ENCODE data around the gene ATG9B. TPM values are rescaled to one million over a fixed set of nuclear protein-coding genes. Genes with fewer than 3 reads are reported as not detected.

The ATG9B gene
- total RNA-seq, 2 donors from 2014 or later = not detected

DNA sequence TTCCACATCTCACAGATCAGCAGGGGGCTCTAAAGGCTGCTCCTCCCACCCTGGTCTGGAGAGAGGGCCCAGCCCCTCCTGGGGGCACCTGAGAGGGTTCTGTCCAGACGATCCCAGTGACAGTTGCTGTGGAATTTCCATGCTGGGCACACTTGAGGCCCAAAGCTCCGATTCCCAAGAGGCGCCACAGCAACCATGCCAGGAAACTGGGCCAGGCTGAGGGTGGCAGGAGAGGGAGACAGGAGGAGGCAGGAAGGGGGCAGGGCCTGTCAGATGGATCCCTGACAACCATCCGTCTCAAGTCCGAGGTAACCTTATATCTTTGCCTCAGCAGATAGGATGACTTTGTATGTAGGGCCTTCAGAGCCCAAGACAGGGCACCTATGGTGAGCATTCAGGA, 37.7 kb downstream of the ATG9B start:
- H3K27me3 ChIP-seq = no peaks in the 10 kb centered on the region
- H3K9me3 ChIP-seq = no peaks in the 10 kb centered on the region
- no peak for DNase-seq (ENCODE audit: low spot score)
- TF ChIP-seq, protein P1, sequence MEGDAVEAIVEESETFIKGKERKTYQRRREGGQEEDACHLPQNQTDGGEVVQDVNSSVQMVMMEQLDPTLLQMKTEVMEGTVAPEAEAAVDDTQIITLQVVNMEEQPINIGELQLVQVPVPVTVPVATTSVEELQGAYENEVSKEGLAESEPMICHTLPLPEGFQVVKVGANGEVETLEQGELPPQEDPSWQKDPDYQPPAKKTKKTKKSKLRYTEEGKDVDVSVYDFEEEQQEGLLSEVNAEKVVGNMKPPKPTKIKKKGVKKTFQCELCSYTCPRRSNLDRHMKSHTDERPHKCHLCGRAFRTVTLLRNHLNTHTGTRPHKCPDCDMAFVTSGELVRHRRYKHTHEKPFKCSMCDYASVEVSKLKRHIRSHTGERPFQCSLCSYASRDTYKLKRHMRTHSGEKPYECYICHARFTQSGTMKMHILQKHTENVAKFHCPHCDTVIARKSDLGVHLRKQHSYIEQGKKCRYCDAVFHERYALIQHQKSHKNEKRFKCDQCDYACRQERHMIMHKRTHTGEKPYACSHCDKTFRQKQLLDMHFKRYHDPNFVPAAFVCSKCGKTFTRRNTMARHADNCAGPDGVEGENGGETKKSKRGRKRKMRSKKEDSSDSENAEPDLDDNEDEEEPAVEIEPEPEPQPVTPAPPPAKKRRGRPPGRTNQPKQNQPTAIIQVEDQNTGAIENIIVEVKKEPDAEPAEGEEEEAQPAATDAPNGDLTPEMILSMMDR (IDR thresholded peaks at IDR 0.05) = no peak
- peaks cover 0 to 31% of the 10 kb centered on the region in 2 donors for H3K4me1 ChIP-seq
- H3K36me3 ChIP-seq = no peaks in the 10 kb centered on the region
- H3K27ac ChIP-seq = peak overlapping the region; percentile 43 to 54
- no peak overlapping the region for H3K4me3 ChIP-seq

DNA sequence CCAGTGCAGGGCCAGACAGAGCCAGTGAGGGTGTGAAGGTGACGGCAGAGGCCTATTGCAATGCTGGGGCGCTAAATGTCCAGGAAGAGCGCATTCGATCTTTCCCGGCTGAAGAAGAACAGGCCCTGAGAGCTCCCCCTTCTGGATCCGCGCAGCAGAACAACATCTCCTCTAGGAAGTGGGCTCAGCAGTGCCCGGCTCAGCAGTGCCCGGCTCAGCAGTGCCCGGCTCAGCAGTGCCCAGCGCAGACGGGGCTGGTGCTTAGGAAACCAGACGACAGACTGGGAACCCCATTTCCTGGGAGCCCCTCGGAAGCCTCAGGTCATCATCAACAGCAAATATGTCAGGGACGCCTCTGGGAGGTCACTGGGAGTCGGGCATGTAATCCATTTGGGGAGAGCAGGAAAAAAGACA, 38.2 kb downstream of the ATG9B start:
- DNase-seq (ENCODE audit: low spot score) = no peak
- TF ChIP-seq, protein P1 (IDR thresholded peaks at IDR 0.05) = peak; percentile 50 to 79
- peak overlapping the region; percentile 43 to 54 for H3K27ac ChIP-seq
- H3K9me3 ChIP-seq = no peaks in the 10 kb centered on the region
- H3K27me3 ChIP-seq = no peaks in the 10 kb centered on the region
- peaks cover 0 to 31% of the 10 kb centered on the region in 2 donors for H3K4me1 ChIP-seq
- H3K4me3 ChIP-seq = no peak overlapping the region
- H3K36me3 ChIP-seq = no peaks in the 10 kb centered on the region

DNA sequence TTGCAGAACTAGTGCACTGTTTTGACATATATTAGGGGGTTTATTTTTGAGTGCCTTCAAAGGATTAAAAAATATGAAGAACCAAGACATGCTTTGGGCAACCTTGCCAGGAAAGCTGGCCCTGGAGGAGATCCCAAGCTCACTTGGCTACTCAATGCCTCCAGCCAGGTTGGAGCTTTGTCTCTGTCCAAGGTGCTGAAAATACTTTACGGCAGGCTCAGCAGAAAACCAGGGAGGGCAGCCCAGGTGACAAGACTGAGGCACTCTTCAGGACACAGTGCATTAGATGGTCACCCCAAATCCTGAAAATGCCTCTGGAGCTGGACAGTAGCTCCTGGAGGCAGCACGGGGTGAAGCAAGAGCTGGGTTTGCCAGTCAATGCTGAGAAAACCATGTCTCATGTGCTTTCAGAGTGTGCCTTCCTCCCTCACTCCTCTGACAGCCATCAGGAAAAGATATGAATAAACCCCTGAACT, 40.4 kb downstream of the ATG9B start:
- Histone ChIP-seq H3K27me3 (no peaks in the 10 kb centered on the region), H3K4me1 (peaks cover 0 to 33% of the 10 kb centered on the region in 2 donors), H3K27ac (no peak overlapping the region), H3K4me3 (no peak overlapping the region), H3K9me3 (no peaks in the 10 kb centered on the region), H3K36me3 (no peaks in the 10 kb centered on the region)
- DNase-seq (ENCODE audit: low spot score) = no peak
- TF ChIP-seq, protein P1 (IDR thresholded peaks at IDR 0.05) = no peak

- no peaks in the 10 kb centered on the region for H3K36me3 ChIP-seq
- H3K27me3 ChIP-seq = no peaks in the 10 kb centered on the region
- no peak overlapping the region for H3K4me3 ChIP-seq
- TF ChIP-seq, protein P1 (IDR thresholded peaks at IDR 0.05) = no peak
- no peak overlapping the region for H3K27ac ChIP-seq
- no peaks in the 10 kb centered on the region for H3K9me3 ChIP-seq
- H3K4me1 ChIP-seq = peaks cover 0 to 36% of the 10 kb centered on the region in 2 donors
- DNase-seq (ENCODE audit: low spot score) = no peak
Observed at GRCh38 chr7:150982351-150982750, 41.9 kb downstream of the ATG9B start.

- DNase-seq (ENCODE audit: low spot score) = no peak
- Histone ChIP-seq H3K27me3 (peaks cover 0 to 4% of the 10 kb centered on the region in 2 donors), H3K9me3 (no peaks in the 10 kb centered on the region), H3K4me1 (peaks cover 0 to 39% of the 10 kb centered on the region in 2 donors), H3K27ac (no peak overlapping the region), H3K36me3 (no peaks in the 10 kb centered on the region), H3K4me3 (no peak overlapping the region)
- TF ChIP-seq, protein P1 (IDR thresholded peaks at IDR 0.05) = no peak
Observed at GRCh38 chr7:150981644-150982043, 42.6 kb downstream of the ATG9B start.

DNA sequence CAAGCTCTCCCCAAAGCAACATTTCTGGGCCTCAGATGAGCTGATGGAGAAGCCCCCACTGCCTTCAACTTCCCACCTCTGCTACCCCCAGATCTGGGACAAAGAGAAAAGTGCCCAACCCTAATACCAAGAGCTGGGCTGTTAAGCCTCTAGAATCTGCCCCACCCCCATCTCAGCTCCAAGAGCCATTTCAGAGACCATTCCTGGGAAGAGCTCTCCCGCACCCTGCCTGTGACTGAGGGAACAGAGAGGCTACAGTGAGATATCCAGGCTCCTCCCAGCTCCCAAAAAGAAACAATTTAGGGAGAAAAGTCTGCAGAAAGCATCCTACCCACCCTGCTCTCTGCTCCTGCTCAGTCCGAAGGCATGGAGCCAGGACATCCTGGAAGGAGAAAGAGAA, 43.6 kb downstream of the ATG9B start:
- TF ChIP-seq, protein P1 (IDR thresholded peaks at IDR 0.05) = no peak
- no peak for DNase-seq (ENCODE audit: low spot score)
- Histone ChIP-seq H3K4me1 (peaks cover 0 to 39% of the 10 kb centered on the region in 2 donors), H3K4me3 (no peak overlapping the region), H3K27ac (no peak overlapping the region), H3K27me3 (peaks cover 0 to 7% of the 10 kb centered on the region in 2 donors), H3K36me3 (no peaks in the 10 kb centered on the region), H3K9me3 (no peaks in the 10 kb centered on the region)
